B cell (primary cell): ENCODE measurements around the gene APOO. TPM values are rescaled to one million over a fixed set of nuclear protein-coding genes. Genes with fewer than 3 reads are reported as not detected.
A peak's percentile ranks its signal among the peaks of the same experiment; 100 is the strongest.

Experiments used
- ATAC-seq: fragments of 200-7000 bp; cut with Tn5 transposase; one replicate; pipeline ENCODE4 v1.10.0; 2021; ENCODE audit warnings: low read depth, mild to moderate bottlenecking, moderate number of reproducible peaks, moderate library complexity
- CTCF ChIA-PET: fragments of 350-600 bp; sonication (Branson Sonifier 250); formaldehyde crosslinking; loops from one replicate; lab custom pipeline; 2021; ENCODE audit warnings: antibody characterized with exemption, inconsistent platforms; lab: Charles Lee
- POLR2A ChIA-PET: fragments of 350-600 bp; sonication (Branson Sonifier 250); formaldehyde crosslinking; loops from one replicate; lab custom pipeline; 2021; ENCODE audit warnings: antibody characterized with exemption; lab: Charles Lee
- DNase-seq: peaks from one replicate; pipeline ENCODE4 v3.0.0; 2013
- H2AFZ ChIP-seq: 2 replicates; pipeline ENCODE4 v1.6.1; 2012; ENCODE audit warnings: mild to moderate bottlenecking, low read depth, low read length; ENCODE audit not compliant: insufficient read depth, poor library complexity, severe bottlenecking
- H3K27ac ChIP-seq, 2 donors: 1 replicate in 1 of 2; 2 replicates in 1 of 2; pipeline ENCODE4 v1.5.1; 2012 to 2013; ENCODE audit warnings: low read length in 2 of 2, mild to moderate bottlenecking in 2 of 2, moderate library complexity in 1 of 2
- H3K27me3 ChIP-seq, 4 experiments: fragments of 200-600 bp in 1 of 4; sonication (generic) in 1 of 4; replicated peaks in 1 of 4; 1 replicate in 2 of 4; 2 replicates in 2 of 4; pipeline versions ENCODE4 v1.6.1 to v1.7.0; 2013 to 2016; ENCODE audit warnings: low read length in 3 of 4, mild to moderate bottlenecking in 2 of 4, mixed read lengths in 1 of 4, moderate library complexity in 1 of 4; ENCODE audit not compliant: insufficient read depth in 4 of 4, control insufficient read depth in 3 of 4; ENCODE audit errors: control extremely low read depth in 1 of 4
- H3K36me3 ChIP-seq, 2 experiments: replicated peaks in 1 of 2; 1 replicate in 1 of 2; 2 replicates in 1 of 2; pipeline versions ENCODE4 v1.6.1 to v1.7.1; 2013; ENCODE audit warnings: low read length in 1 of 2; ENCODE audit not compliant: insufficient read depth in 2 of 2, control insufficient read depth in 1 of 2; ENCODE audit errors: control extremely low read depth in 1 of 2, extremely low read depth in 1 of 2
- H3K4me1 ChIP-seq, 2 donors: fragments of 200-600 bp in 1 of 2; sonication (generic) in 1 of 2; 1 replicate in 1 of 2; 2 replicates in 1 of 2; pipeline versions ENCODE4 v1.5.1 to v1.6.1; 2013 to 2017; ENCODE audit warnings: low read length in 2 of 2; ENCODE audit not compliant: control insufficient read depth in 2 of 2, insufficient read depth in 2 of 2
- H3K4me2 ChIP-seq: replicated peaks from 2 replicates; pipeline ENCODE3; 2012; ENCODE audit warnings: mild to moderate bottlenecking, low read depth, low read length; ENCODE audit not compliant: poor library complexity, severe bottlenecking
- H3K4me3 ChIP-seq, 5 experiments: fragments of 200-600 bp in 1 of 5; sonication (generic) in 1 of 5; 1 replicate in 3 of 5; 2 replicates in 2 of 5; pipeline versions ENCODE4 v1.5.1 to v1.7.0; 2011 to 2016; ENCODE audit warnings: low read length in 4 of 5, mild to moderate bottlenecking in 4 of 5, low read depth in 2 of 5, control low read depth in 1 of 5, moderate library complexity in 1 of 5; ENCODE audit not compliant: insufficient read depth in 1 of 5; ENCODE audit errors: control extremely low read depth in 1 of 5, extremely low read depth in 1 of 5
- H3K79me2 ChIP-seq: fragments of 200-600 bp; sonication (generic); one replicate; pipeline ENCODE4 v1.6.0; 2016; ENCODE audit warnings: low read length; ENCODE audit not compliant: control insufficient read depth, insufficient read depth
- H3K9ac ChIP-seq: fragments of 200-600 bp; sonication (generic); 2 replicates; pipeline ENCODE4 v1.6.1; 2017; ENCODE audit warnings: mild to moderate bottlenecking, low read length, moderate library complexity
- H3K9me3 ChIP-seq, 3 donors: one replicate each; pipeline versions ENCODE4 v1.6.1 to v1.7.1; 2013; ENCODE audit warnings: low read length in 2 of 3; ENCODE audit not compliant: control insufficient read depth in 2 of 3, insufficient read depth in 1 of 3; ENCODE audit errors: control extremely low read depth in 1 of 3
- H4K20me1 ChIP-seq: 2 replicates; pipeline ENCODE4 v1.6.0; 2012; ENCODE audit warnings: mild to moderate bottlenecking, low read length; ENCODE audit not compliant: insufficient read depth, control insufficient read depth, poor library complexity, severe bottlenecking
- H3K27ac Mint-ChIP-seq: one replicate; pipeline ENCODE4 v1.8.0; 2021; ENCODE audit warnings: mixed read lengths
- H3K27me3 Mint-ChIP-seq: one replicate; pipeline ENCODE4 v1.8.0; 2021; ENCODE audit warnings: mixed read lengths
- H3K4me1 Mint-ChIP-seq: one replicate; pipeline ENCODE4 v1.8.0; 2021; ENCODE audit warnings: mixed read lengths
- H3K4me3 Mint-ChIP-seq: one replicate; pipeline ENCODE4 v1.8.0; 2021; ENCODE audit warnings: mixed read lengths
- H3K9me3 Mint-ChIP-seq: one replicate; pipeline ENCODE4 v1.8.0; 2022; ENCODE audit warnings: mixed read lengths; ENCODE audit not compliant: insufficient read depth
- EZH2 ChIP-seq: IDR thresholded peaks from 2 replicates; pipeline ENCODE4 v1.6.1; 2012; ENCODE audit warnings: borderline replicate concordance, low read depth, mild to moderate bottlenecking, moderate library complexity, low read length; ENCODE audit not compliant: insufficient read depth, poor library complexity, severe bottlenecking
- WGBS: methylation state at CpG from one replicate; pipeline ENCODE4 v1.1.5; 2013; ENCODE audit warnings: missing lambda C conversion rate; ENCODE audit not compliant: insufficient coverage; 5-methylcytosine and 5-hydroxymethylcytosine counted together
- intact Hi-C: fragments of 100-400 bp; cut with micrococcal nuclease; formaldehyde crosslinking; loops from one replicate; pipeline ENCODE4 v1.10.0; 2022
- polyA plus RNA-seq: library from polyadenylated mRNA; depleted of rRNA; stranded (reverse); fragments of >200 nt; gene quantifications from 2 replicates; pipeline ENCODE4 v1.2.3, GENCODE V29; 2012
- total RNA-seq, 2 donors: library from RNA; stranded (reverse); fragments of 120-200 nt in 1 of 2; gene quantifications; 1 replicate in 1 of 2; 2 replicates in 1 of 2; pipeline versions ENCODE4 v1.2.3 to v1.2.4, GENCODE V29; 2013 to 2022
- TF ChIP-seq, protein P1 (sequence below): fragments of 200-600 bp; IDR thresholded peaks from one replicate; pipeline ENCODE4 v1.8.0; 2022; ENCODE audit warnings: antibody characterized with exemption, mild to moderate bottlenecking

APOO gene
- total and polyA plus RNA-seq, 2 donors (not counting 1 experiment from before 2014, with no cell fraction given), result 4.7 to 7.2 TPM

DNA sequence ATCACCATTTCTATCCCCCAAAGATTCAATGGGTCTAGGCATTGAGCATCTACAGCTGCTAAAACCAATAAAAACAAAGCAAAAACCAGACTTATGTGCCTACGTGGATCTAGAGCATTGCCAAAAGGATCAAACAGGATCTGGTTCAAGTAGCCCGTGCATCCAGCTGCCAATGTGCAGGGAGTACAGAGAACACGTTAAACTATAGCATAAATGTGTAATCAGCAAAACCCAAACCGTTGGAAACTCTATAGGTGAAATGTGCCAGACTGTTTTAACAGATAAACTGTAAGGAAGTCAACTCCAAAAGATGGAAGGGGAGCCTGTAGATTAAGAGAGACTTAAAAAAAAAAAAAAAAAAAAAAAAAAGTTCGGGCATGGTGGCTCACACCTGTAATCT, 58.5 kb downstream of the APOO start:
- DNase-seq, result no peak
- intact Hi-C loops, result no loop called here
- H2AFZ ChIP-seq, result no peak overlapping the region
- H3K27me3 ChIP-seq, result no peaks in the 10 kb centered on the region
- H3K4me1 Mint-ChIP-seq, result no peaks in the 10 kb centered on the region
- H3K27ac ChIP-seq, result no peak overlapping the region
- H4K20me1 ChIP-seq, result no peaks in the 10 kb centered on the region
- TF ChIP-seq, protein P1, sequence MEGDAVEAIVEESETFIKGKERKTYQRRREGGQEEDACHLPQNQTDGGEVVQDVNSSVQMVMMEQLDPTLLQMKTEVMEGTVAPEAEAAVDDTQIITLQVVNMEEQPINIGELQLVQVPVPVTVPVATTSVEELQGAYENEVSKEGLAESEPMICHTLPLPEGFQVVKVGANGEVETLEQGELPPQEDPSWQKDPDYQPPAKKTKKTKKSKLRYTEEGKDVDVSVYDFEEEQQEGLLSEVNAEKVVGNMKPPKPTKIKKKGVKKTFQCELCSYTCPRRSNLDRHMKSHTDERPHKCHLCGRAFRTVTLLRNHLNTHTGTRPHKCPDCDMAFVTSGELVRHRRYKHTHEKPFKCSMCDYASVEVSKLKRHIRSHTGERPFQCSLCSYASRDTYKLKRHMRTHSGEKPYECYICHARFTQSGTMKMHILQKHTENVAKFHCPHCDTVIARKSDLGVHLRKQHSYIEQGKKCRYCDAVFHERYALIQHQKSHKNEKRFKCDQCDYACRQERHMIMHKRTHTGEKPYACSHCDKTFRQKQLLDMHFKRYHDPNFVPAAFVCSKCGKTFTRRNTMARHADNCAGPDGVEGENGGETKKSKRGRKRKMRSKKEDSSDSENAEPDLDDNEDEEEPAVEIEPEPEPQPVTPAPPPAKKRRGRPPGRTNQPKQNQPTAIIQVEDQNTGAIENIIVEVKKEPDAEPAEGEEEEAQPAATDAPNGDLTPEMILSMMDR, result no peak
- no peak for TF ChIP-seq EZH2
- 100% methylated on average over 2 of the region's 5 CpGs for WGBS
- no peaks in the 10 kb centered on the region for H3K36me3 ChIP-seq
- H3K9ac ChIP-seq, result no peak overlapping the region
- no peaks in the 10 kb centered on the region for H3K9me3 Mint-ChIP-seq
- H3K4me3 Mint-ChIP-seq, result no peak overlapping the region
- no peaks in the 10 kb centered on the region for H3K27me3 Mint-ChIP-seq
- H3K27ac Mint-ChIP-seq, result no peak overlapping the region
- no peaks in the 10 kb centered on the region for H3K79me2 ChIP-seq
- POLR2A ChIA-PET, result no interaction called here
- H3K4me1 ChIP-seq, result no peaks in the 10 kb centered on the region
- no peak overlapping the region for H3K4me3 ChIP-seq
- H3K9me3 ChIP-seq, result no peaks in the 10 kb centered on the region
- CTCF ChIA-PET, result no interaction called here
- H3K4me2 ChIP-seq, result no peak overlapping the region
- ATAC-seq, result no peak

DNA sequence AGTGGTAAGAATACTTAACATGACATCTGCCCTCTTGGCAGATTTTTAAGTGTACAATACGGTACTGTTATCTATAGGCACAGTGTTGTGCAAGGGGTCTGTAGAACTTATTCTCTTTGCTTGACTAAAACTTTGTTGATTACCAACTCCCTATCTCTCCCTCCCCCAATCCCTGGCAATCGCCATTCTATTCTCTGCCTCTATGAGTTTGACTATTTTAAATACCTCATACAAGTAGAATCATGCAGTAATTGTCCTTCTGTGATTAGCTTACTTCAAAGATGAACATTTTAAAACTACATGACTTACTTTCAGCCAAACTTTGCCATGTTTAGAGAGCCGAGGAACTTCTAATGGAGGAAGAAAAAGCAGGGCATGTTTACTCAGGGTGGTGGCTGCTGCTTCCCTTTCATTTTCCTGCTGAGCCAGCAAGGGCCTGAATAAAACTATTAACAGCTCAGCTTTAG, 62.4 kb downstream of the APOO start:
- Histone ChIP-seq H3K4me2 (no peak overlapping the region), H3K4me3 (no peak overlapping the region), H3K27ac (no peak overlapping the region), H3K4me1 (no peaks in the 10 kb centered on the region), H3K27me3 (no peaks in the 10 kb centered on the region), H3K9ac (no peak overlapping the region), H4K20me1 (no peaks in the 10 kb centered on the region), H3K9me3 (no peaks in the 10 kb centered on the region), H2AFZ (no peak overlapping the region), H3K79me2 (no peaks in the 10 kb centered on the region), H3K36me3 (no peaks in the 10 kb centered on the region)
- ChIA-PET CTCF (no interaction called here), POLR2A (no interaction called here)
- intact Hi-C loops, result no loop called here
- no peak for TF ChIP-seq EZH2
- TF ChIP-seq, protein P1, result no peak
- H3K4me3 Mint-ChIP-seq, result no peak overlapping the region
- ATAC-seq (no peak), DNase-seq (no peak)
- no peaks in the 10 kb centered on the region for H3K27me3 Mint-ChIP-seq
- WGBS, result no CpG with 5 or more reads among the region's 3 CpGs
- no peaks in the 10 kb centered on the region for H3K9me3 Mint-ChIP-seq
- peak overlapping the region; percentile 2 for H3K27ac Mint-ChIP-seq
- H3K4me1 Mint-ChIP-seq, result no peaks in the 10 kb centered on the region
